Cerebellar nuclear complex (tissue), 1 donor: ENCODE results near the gene ITSN2.
"Not testable (repeated sequence)": the region's sequence is repeated elsewhere in the genome, so short reads cannot be mapped to it uniquely, and the experiment has no call there.

Source experiments
- DNase-seq, 2 experiments: peaks; one replicate each; lab custom pipeline; 2025; lab: John Stamatoyannopoulos, UW

Gene ITSN2

GRCh38 chr2:24363301-24363700 is 3.0 kb upstream of the ITSN2 start:
- DNase-seq: no peak

GRCh38 chr2:24362253-24362652 is 1.9 kb upstream of the ITSN2 start:
- DNase-seq: no peak

GRCh38 chr2:24360963-24361330 is 611 bp upstream of the ITSN2 start:
- no peak for DNase-seq

- no peak for DNase-seq
Measured at GRCh38 chr2:24359129-24360049, 947 bp downstream of the ITSN2 start.

GRCh38 chr2:24357767-24358166 is 2.6 kb downstream of the ITSN2 start:
- not testable (repeated sequence) for DNase-seq

- not testable (repeated sequence) for DNase-seq
Measured at GRCh38 chr2:24357115-24357514, 3.2 kb downstream of the ITSN2 start.

GRCh38 chr2:24354957-24355356 is 5.4 kb downstream of the ITSN2 start:
- DNase-seq: no peak

- no peak for DNase-seq
Measured at GRCh38 chr2:24354395-24354794, 5.9 kb downstream of the ITSN2 start.

GRCh38 chr2:24353973-24354372 is 6.4 kb downstream of the ITSN2 start:
- no peak for DNase-seq

- DNase-seq: no peak
Measured at GRCh38 chr2:24353364-24353763, 7.0 kb downstream of the ITSN2 start.

GRCh38 chr2:24352664-24353063 is 7.7 kb downstream of the ITSN2 start:
- no peak for DNase-seq

- DNase-seq: no peak
Measured at GRCh38 chr2:24351981-24352380, 8.4 kb downstream of the ITSN2 start.

GRCh38 chr2:24351627-24351938 is 8.8 kb downstream of the ITSN2 start:
- no peak for DNase-seq

- DNase-seq: no peak
Measured at GRCh38 chr2:24350826-24351626, 9.3 kb downstream of the ITSN2 start.

GRCh38 chr2:24349097-24349496 is 11.2 kb downstream of the ITSN2 start:
- DNase-seq: no peak

GRCh38 chr2:24345937-24346336 is 14.4 kb downstream of the ITSN2 start:
- no peak for DNase-seq

- DNase-seq: no peak
Measured at GRCh38 chr2:24343225-24343882, 17.0 kb downstream of the ITSN2 start.

- no peak for DNase-seq
Measured at GRCh38 chr2:24342110-24342910, 18.0 kb downstream of the ITSN2 start.

GRCh38 chr2:24339856-24340262 is 20.5 kb downstream of the ITSN2 start:
- no peak for DNase-seq

GRCh38 chr2:24339098-24339497 is 21.2 kb downstream of the ITSN2 start:
- not testable (repeated sequence) for DNase-seq

- no peak for DNase-seq
Measured at GRCh38 chr2:24337890-24338289, 22.4 kb downstream of the ITSN2 start.

GRCh38 chr2:24336811-24337210 is 23.5 kb downstream of the ITSN2 start:
- DNase-seq: no peak
